HG02623 (cell line): ENCODE results near the gene ARRDC1.
"Not testable (repeated sequence)": the region's sequence is repeated elsewhere in the genome, so short reads cannot be mapped to it uniquely, and the experiment has no call there.

Experiments used
- ATAC-seq: cut with Tn5 transposase; IDR thresholded peaks from one replicate; pipeline ENCODE4 v1.9.1; 2021; ENCODE audit warnings: moderate library complexity; ENCODE audit not compliant: unreplicated experiment

The ARRDC1 gene

GRCh38 chr9:137583957-137584356, 21.5 kb upstream of the ARRDC1 start:
- no peak for ATAC-seq

GRCh38 chr9:137586854-137587253, 18.6 kb upstream of the ARRDC1 start:
- no peak for ATAC-seq

GRCh38 chr9:137588311-137588710, 17.2 kb upstream of the ARRDC1 start:
- ATAC-seq = no peak

GRCh38 chr9:137588891-137589290, 16.6 kb upstream of the ARRDC1 start:
- ATAC-seq = no peak

- ATAC-seq = peak; percentile 15
Measured at GRCh38 chr9:137589441-137590122, 15.9 kb upstream of the ARRDC1 start.

- ATAC-seq = no peak
Measured at GRCh38 chr9:137590123-137590468, 15.4 kb upstream of the ARRDC1 start.

- peak; percentile 77 for ATAC-seq
Measured at GRCh38 chr9:137590469-137591383, 14.8 kb upstream of the ARRDC1 start, which contains the start of gene ZMYND19. TSS of gene ZMYND19 (minus strand) at chr9:137590512. CDS start at chr9:137590263, 249 bp downstream.

- ATAC-seq = no peak
Measured at GRCh38 chr9:137592767-137593166, 12.7 kb upstream of the ARRDC1 start.

- ATAC-seq = no peak
Measured at GRCh38 chr9:137593176-137593575, 12.3 kb upstream of the ARRDC1 start.

- not testable (repeated sequence) for ATAC-seq
Measured at GRCh38 chr9:137596577-137596976, 8.9 kb upstream of the ARRDC1 start.

GRCh38 chr9:137598943-137599342, 6.5 kb upstream of the ARRDC1 start:
- ATAC-seq = no peak

GRCh38 chr9:137602661-137603060, 2.8 kb upstream of the ARRDC1 start:
- no peak for ATAC-seq

- no peak for ATAC-seq
Measured at GRCh38 chr9:137603879-137604278, 1.6 kb upstream of the ARRDC1 start.

- ATAC-seq = no peak
Measured at GRCh38 chr9:137604345-137605086, 970 bp upstream of the ARRDC1 start.

GRCh38 chr9:137606005-137606621, 627 bp downstream of the ARRDC1 start:
- no peak for ATAC-seq

GRCh38 chr9:137606734-137607138, 1.2 kb downstream of the ARRDC1 start:
- no peak for ATAC-seq

- no peak for ATAC-seq
Measured at GRCh38 chr9:137607141-137607857, 1.8 kb downstream of the ARRDC1 start.

GRCh38 chr9:137610944-137611343, 5.5 kb downstream of the ARRDC1 start:
- no peak for ATAC-seq

- ATAC-seq = no peak
Measured at GRCh38 chr9:137611623-137612609, 6.4 kb downstream of the ARRDC1 start.
